NCI-H1930 (cell line): ENCODE results near the gene DEDD2.

ENCODE experiments used
- DNase-seq, 2 experiments: peaks; one replicate each; lab custom pipeline; 2025; lab: John Stamatoyannopoulos, UW

Gene DEDD2

DNA sequence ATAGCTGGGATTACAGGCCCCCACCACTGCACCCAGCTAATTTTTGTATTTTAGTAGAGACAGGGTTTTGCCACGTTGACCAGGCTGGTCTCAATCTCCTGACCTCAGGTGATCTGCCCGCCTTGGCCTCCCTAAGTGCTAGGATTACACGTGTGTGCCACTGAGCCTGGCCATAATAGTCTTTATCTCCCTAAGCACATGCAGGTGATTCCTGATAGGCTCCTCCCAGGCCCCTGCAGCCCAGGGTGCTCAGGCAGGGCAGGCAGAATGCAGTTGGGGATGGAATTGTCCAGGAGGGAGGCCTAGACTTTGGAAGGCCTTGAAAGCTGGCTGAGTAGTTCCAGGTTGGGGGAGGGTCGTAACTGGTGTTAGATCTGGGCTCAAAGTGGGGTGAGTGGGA, 11.2 kb upstream of the DEDD2 start:
- no peak for DNase-seq

DNA sequence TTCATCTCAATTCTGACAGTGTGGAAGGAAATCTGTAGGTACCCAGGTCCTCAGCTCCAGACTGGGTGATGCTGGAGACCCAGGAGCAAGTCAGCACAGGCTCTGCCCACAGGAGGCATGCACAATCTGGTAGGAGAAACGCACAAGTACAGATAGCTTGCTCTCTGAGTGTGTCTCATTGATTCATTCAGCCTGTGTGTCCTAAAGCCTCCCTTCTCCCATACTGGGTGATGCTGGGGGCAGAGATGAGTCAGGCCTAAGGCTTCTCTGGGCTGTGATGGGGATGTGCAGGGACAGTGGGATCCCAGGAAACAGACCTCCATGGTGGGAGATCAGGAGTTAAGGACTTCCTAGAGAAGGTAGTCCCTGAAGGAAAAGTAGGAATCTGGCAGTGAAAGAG, 9.4 kb upstream of the DEDD2 start:
- no peak for DNase-seq

DNA sequence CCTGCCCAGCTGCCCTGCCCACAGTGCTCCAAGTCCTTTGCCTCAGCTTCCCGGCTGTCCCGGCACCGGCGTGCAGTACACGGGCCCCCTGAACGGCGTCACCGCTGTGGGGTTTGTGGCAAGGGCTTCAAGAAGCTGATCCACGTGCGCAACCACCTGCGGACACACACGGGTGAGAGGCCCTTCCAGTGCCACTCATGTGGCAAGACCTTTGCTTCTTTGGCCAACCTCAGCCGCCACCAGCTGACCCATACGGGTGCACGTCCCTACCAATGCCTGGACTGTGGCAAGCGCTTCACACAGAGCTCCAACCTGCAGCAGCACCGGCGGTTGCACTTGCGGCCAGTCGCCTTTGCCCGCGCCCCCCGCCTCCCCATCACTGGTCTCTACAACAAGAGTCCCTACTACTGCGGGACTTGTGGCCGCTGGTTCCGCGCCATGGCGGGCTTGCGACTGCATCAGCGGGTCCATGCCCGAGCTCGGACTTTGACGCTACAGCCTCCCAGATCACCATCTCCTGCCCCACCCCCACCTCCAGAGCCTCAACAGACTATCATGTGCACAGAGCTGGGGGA, 8.3 kb upstream of the DEDD2 start:
- no peak for DNase-seq

DNA sequence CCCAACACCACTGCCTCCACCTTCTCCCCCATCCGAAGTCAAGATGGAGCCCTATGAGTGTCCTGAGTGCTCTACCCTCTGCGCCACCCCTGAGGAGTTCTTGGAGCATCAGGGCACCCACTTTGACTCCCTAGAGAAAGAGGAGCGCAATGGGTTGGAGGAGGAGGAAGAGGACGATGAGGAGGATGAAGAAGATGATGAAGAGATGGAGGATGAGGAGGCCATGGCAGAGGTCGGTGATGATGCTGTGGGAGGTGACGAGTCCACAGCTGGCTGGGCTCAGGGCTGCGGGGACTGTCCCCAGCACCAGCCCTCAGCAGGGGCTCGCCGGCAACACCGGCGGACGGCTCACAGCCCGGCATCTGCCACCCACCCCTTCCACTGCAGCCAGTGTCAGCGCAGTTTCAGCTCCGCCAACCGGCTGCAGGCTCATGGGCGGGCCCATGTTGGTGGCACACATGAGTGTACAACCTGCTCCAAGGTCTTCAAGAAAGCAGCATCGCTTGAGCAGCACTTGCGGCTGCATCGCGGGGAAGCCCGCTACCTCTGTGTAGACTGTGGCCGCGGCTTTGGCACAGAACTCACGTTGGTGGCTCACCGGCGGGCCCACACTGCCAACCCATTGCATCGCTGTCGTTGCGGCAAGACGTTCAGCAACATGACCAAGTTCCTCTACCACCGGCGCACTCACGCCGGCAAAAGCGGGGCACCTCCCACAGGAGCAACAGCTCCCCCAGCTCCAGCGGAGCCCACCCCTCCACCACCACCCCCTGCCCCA, 7.7 kb upstream of the DEDD2 start:
- no peak for DNase-seq

DNA sequence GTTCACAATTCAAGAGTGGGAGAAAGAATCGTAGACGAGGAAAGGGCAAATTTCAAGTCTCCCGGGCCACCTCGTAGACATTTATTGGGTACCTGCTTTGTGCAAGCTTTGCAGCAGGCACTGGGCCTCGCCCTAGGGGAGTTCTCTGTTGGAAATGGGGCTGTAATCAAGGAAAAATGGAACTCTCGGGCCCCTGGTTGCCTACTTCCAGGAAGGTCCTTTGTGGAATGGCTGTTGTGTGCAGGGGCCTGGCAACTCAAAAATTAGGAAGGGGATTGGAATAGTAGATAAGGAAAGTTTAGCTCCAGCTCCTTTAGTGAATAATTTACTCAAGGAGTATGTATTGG, 3.2 kb upstream of the DEDD2 start:
- no peak for DNase-seq

DNA sequence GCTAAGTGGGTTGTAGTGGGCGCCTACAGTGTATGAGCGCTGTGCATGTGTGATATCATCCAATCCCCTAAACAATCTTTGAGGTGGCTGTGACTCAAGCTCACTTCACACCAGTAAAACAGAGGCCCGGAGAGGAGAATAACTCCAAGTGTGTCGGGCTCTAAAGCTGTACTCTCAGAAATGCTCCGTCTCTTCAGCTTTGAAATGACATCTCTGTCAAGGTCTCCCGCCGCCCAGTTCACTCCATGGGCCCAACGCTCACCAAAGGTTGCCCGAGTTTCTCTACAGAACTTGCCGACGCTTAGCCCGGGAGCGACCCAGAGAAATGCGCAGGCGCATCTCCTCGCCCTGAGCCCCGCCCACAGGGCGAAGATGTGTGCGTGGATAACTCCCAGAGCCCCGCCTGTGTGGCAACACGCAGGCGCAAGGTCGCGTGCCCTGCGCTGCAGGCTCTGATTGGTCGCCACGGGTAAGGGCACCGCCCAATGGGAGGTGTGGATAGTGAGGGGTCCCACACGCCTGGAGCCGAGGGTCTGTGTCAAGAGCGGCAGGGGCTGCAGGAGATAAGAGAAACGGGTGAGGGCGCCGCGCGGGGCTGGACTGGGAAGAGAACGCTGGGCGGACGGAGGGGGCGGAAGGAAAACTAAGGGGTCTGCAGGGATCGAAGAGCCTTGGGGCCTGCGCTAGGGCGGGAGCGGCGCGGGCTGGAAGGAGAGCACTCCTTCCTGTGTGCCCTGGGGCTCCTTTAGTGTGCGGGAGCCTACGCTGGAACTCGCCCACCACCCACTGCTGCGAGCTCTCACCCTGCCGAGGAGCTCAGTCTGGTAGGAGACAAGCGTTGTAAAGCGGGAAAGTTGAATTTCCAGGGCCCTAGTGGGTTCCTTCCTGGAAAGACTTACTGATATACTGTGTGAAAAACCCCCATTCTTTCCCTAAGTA, 2.6 kb upstream of the DEDD2 start, which contains the start of gene ZNF526:
Gene ZNF526 (plus strand): TSS at position 501 of the 939 bp plus-strand sequence. CDS start 4,092 bp downstream, outside the sequence.
- peak; percentile 99 to 100 for DNase-seq

DNA sequence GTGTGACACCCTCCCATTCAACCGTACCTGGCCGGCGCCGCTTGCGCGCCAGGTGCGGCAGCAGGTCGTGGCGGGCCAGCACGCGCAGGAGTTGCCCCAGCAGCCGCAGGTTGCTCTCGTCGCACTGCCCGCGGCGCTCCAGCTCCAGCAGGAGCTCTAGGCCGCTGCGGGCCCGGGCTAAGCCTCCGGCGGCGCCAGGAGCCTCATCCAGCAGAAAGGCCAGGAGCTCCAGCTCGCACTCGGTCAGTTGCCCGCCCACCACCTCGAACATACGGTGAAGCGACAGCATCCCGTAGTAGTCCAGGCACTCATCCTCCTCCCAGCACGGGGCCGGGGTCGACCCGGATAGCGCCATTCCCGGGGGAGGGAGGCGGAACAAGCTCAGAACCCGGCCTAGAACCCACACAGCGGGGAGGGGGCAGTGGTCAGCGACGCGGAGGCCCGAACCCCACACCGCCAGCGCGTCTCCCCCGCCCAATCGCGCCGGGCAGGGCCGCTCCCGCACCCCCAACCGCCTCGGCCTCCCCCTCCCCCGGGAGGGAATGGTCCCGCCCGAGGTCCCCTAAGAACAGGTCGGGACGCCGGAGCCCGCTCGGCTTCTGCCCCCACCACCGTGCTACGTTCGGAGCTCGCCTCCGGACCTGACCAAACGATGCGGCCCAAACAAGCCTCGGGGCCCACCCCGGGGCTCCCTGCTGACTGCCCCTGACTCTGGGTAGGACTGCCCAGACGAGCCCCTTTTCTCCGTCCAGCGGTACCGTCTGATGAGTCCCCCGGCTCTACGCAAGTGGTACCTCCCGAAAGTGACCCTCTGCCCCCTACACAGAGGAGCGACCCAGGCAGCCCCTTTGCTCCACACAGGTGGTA, 591 bp downstream of the DEDD2 start:
- peak in 1 of 2 experiments; percentile 66 for DNase-seq

DNA sequence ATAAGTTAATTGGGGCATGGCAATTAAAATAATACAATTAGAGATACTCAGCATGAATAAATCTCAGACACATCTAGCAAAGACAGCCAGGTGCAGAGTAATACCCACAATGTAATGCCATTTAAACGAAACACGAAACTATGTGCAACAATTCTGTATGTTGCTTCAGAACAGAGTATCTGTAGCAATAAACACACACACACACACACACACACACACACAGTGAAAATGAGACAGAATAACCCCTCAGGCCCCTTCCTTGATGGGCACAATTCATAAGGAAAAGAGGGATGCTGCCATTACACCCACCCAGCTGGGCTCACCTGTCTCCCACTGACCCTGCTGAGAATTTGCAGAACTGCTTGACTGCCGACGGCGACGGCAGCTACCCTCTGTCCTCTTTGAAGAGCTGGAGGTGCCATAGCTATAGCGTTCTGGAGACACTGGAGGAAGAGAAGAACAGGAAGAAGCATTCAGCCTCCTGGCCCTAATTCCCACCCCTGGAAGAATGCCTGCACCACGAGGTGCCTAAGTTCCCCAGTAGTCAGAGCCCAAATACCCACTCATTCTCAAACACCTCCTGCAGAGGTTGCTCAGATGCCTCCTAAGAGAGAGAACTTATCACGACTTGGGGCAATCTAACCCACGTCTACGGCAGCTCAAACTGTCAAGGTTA, 2.5 kb downstream of the DEDD2 start:
- DNase-seq, result no peak

DNA sequence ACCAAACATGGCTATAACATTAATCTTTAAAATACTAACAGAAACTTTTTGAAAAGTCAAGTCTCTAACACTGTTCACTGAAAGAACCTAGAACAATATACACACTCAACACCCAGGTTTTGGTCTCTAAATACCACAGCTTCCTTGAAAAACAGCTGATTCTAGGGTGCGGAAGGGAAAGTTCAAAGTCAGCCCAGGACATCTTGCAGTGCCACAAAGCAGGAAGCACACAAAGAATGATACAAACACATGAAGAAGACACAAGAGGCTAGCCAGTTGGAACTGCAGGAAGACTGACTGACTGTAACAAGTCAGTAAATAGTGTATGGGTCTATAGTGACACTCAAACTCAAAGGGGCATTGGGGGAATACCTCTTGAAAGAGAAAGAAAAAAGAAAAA, 4.6 kb downstream of the DEDD2 start:
- no peak for DNase-seq

DNA sequence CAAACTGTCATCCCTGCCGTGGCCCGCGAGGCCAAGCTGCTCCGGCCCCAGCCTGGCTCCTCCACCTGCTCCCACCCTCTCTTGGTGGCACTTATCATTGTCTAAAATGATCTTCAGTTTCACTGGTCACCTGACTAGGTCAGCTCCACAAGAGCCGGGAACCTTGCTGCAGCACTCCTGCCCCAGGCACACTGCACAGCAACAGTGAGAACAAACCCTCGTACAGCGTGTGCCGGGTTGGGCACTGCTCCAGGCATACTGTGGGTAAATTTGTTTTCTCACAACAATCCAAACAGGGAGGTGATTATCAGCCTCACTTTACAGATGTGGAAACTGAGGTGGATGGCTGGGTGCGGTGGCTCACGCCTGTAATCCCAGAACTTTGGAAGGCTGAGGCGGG, 8.9 kb downstream of the DEDD2 start:
- no peak for DNase-seq

DNA sequence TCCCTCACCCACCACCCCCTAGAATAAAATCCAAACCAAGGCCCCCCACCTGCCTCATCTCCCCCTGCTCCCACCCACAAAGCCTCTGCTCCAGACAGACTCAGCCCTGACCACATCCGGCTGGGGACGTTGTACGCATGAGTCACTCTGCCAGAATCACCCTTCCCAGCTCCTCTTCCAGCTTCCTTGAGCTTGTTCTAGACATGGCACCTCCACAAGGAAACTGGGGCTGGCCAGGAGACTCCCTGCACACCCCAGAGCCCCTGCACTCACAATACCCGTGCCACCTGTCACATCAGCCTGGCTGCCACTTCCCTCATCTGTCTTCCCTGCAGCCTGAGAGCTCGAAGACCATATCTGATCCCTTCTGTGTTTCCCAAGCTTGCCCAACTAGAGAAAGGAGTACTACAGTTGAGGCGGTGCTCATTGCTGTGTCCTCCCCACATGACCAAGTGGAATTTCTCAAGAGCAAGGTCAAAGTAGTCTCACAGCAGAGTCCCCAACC, 9.7 kb downstream of the DEDD2 start:
- DNase-seq, result no peak

DNA sequence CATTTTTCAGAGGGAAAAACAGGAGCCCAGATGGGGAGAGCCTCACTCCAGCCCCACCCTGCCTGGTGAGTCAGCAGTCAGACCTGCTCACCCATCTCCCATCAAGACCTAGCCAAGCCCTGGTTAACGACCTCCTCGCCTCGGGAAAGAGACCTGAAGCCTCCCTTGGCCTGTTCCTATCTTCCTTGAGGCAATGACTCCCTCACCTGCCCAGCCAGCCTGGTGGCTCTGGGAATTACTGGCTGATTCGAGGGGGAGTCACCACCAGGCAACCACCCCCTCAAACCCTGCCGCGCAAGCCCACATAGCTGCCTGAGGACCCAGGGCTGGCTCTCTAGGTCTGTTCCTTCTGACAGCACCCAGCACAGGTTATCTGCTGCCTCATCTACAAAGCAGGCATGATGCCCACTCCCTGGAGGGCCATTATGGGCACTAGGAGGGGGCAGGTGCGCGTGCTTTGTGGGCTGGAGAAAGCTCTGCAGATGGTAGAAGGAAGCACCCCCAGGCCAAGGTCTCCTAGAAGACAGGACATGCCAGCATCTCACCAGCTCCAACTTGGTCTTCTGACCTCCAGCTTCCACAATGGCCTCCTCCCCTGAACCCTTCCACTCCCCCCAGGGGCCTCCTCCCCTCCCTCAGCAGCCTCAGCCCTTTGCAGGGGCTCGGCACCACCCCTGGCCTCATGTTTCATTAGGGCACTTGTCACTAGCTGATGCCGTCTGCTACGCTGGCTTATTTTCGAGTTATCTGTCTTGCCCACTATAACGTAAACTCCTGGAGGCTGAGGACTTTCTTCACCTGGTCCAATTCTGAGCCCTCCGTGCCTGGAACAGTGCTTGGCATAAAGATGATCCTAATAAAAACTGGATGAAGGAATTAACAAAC, 10.4 kb downstream of the DEDD2 start:
- DNase-seq, result no peak

DNA sequence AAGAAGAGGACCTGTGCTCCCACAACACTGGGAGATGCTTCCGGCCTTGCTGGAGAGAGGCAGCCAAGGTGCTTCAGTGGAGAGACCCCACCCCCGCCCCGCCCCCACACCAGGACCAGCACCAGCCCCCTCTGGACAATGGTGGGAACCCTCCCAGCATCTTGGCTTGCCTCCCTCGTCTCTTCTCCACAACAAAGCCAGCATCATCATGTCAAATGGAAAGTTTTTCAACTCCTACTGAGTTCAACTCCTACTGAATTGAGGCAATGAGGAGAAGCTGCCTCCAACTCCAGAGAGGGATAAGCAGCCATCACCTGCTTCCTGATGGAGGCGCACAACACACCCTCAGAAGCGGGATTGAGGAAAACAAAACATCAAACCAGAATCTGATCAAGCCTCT, 12.8 kb downstream of the DEDD2 start:
- no peak for DNase-seq

DNA sequence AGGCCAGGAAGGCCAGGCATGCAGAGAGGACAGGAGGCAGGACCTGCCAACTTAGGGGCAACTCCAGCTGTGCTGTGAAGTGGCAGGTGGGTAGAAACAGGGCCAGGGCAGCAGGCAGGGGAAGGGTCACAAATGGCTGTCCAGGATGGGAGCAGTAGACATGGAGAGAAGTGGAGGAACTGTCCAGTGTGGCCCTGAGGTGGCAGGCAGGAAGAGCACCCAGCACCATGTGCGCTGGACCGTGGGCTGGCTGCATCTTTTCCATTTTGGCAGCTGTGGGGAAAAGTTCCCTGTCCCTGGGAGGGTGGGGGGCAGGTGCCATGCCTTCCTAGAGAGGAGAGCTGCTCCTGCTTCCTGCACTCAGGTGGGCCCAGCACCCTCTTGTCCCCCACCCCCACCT, 13.8 kb downstream of the DEDD2 start:
- DNase-seq, result no peak

DNA sequence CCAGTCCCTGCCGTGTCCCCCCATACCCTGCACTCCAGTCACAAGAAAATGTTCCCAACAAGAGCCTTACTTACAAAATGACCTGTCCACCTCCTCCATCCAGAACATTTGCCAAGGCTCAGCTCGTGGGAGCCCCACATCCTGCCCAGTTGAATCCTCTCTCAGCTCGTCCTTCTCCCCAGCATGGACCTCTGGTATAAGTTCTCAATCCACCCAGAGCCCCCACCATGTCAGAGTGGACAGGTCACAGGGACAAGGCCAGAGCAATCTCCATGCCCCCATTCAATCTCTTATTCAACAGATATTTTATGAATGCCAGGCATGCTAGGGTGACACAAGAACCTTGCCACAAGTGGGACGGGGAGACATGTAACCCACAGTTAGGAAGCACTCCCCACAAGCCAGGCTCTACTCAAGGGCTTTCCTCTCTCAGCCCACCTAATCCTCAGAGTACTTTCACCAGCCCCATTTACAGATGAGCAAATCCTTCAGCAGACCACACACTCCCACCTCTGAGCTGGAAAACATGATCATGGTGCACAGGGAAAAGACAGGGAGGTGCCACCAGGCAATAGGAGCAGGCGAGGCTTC, 15.1 kb downstream of the DEDD2 start:
- DNase-seq, result no peak

DNA sequence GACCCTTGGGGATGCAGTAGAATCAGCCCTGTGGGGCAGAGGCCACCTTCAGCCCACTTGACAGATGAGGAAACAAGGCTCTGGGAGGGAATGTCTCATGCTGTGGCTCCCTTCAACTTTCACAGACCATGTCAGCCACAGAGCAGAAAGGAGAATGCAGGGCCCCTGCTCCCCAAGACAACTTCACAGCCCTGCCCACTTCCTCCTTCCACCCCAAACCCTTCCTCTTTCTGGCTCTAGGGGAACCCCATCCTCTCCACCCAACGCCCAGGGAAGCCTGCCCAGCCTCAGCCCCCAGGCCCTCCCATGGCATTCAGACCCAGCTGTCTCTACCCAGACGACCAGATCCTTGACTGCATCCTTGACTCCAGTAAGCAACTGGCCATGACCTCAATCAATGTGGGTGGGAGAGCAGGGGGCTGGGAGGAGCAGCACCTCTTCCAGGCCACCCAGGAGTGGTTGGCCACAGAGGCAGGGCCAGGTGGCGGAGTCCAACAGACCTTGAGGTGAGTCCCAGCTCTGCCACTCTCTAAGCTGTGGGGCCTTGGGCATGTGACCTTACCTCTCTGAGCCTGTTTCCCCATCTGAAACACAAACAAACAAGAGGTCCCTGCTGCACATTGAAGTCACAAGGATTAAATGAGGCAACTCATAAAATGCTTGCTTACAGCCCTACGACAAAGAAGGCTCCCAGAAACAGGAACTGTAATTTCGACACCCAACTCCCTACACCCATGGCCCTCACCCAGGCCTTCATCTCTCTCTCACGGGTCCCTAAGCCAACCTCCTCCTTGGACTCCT, 15.8 kb downstream of the DEDD2 start:
- DNase-seq, result no peak

DNA sequence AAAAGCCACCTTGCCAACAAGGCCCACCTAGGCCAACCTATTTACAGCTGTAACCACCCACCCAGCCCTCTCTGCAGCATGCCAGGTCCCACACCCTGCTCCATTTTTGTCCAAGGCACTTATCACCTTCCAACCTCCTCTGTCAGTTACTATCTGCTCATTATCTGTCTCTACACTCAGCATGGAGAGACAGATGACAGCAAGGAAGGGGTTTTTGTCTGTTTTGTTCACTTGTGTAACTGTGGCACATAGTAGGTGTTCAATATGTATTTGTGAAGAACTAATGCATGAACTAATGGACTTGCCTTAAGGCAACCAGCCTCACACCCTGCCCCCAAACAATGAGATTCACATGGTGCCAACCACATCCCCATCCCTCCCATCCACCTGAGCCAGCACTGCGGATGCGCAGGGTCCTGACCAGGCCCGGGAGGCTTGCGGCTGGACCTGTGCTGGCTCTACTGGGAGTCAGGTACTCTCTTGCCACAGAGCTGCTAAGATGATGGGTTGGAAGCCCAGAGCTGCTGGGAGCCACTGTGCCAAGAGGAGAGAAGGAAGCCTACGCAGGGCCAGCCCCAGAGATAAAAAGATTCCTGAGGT, 17.3 kb downstream of the DEDD2 start:
- no peak for DNase-seq

DNA sequence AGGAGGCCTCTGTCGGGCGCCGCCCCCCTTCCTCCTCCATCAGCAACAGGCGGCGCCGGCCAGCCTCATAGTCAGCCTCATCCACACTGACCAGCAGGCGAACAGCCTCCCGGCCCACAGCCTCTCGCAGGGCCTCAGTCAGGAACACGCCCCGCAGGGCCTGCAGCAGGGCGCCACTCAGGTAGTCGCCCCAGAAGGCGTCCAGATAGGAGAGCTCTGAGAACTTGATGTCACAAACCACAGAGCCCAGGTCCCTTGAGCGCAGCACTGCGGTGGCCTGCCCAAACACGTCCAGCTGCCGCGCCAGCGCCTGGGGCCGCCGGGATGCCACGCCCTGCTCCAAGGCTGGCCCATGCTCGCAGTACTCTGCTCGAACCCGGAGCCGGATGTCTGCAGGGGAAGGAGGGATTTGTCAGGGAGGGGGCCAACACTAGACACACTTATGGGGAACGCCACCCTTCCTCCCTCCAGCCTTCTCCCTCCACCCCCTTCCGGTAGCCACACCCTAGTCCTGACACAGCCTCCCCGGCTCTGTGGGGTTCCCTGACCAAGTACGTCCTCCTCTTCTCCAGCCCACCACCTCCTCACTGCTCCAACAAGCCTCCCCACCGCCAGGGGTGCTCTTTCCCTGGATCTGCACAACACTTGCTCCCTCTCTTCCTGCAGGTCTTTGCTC, 17.9 kb downstream of the DEDD2 start:
- no peak for DNase-seq
